GM19023 (cell line): ENCODE data around the gene CENPP.
A peak's percentile ranks its signal among the peaks of the same experiment; 100 is the strongest.

Source experiments
- ATAC-seq: cut with Tn5 transposase; IDR thresholded peaks from one replicate; pipeline ENCODE4 v1.9.1; 2021; ENCODE audit warnings: mild to moderate bottlenecking, moderate library complexity; ENCODE audit not compliant: unreplicated experiment

The CENPP gene

GRCh38 chr9:92312887-92313623, 12.7 kb upstream of the CENPP start:
- ATAC-seq, result no peak

GRCh38 chr9:92313624-92314012, 12.1 kb upstream of the CENPP start:
- ATAC-seq, result no peak

- ATAC-seq, result no peak
Observed at GRCh38 chr9:92315456-92315855, 10.3 kb upstream of the CENPP start.

DNA sequence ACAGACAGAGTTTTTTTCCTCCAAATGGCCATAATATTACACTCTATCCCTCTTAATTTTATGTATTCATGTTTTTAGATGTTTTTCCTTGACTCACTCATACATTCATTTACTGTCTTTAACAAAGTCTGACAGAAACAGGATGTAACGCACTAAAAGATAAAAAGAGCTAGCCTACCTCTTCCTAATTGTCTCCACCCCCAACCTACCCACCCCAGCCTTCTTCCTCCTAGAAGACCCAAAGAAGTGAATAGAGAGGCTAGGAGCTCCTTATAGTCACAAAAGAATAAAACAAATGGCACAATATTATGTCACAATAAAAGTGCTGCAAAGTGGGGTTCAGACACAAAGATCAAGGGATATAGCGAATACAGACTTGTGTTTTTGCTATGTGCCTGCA, 1.3 kb upstream of the CENPP start:
- ATAC-seq, result no peak

GRCh38 chr9:92324889-92325268, 874 bp upstream of the CENPP start:
- ATAC-seq, result peak; percentile 12

DNA sequence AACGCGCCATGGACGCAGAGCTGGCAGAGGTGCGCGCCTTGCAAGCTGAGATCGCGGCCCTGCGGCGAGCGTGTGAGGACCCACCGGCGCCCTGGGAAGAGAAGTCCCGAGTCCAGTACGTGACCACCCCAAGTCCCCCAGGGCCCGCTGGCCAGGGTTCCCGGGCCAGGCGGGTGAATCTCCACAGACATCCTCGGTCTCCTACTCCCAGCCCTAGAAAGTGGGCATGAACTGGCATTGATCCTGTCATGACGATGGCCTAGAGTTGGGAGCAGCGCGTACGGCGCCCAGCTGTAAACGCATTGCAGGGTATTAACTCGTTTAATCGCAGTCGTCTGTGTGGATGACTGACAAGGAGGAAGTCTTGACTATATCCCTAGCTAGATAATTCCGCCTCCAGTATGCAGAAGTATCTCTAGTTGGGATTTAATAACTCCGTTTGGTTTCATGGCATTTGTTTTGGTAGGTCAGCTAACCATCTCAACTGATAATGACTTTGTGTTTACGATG, 293 bp downstream of the CENPP start:
- no peak for ATAC-seq

GRCh38 chr9:92327283-92327850, 1.6 kb downstream of the CENPP start:
- no peak for ATAC-seq

DNA sequence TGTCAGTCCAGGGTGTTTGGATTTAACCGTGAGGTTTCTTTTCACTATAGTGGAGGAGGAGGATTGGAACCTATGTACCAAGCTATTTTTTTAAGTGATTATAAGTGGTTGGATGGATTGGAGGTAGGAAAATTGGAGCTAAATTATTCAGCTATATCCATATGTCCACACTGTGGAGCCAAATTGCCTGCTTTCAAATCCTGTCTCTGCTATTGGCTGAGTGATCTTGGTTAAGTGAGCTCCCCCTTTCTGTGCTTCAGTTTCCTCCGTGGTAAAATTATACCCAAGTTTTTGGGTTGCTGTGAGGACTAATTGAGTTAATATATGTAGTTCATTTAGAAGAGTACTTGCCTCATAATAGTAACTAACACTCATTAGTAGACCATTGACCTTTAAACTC, 2.5 kb downstream of the CENPP start:
- no peak for ATAC-seq

GRCh38 chr9:92332577-92333281, 7.0 kb downstream of the CENPP start:
- ATAC-seq, result no peak

GRCh38 chr9:92333282-92333634, 7.5 kb downstream of the CENPP start:
- ATAC-seq, result no peak

DNA sequence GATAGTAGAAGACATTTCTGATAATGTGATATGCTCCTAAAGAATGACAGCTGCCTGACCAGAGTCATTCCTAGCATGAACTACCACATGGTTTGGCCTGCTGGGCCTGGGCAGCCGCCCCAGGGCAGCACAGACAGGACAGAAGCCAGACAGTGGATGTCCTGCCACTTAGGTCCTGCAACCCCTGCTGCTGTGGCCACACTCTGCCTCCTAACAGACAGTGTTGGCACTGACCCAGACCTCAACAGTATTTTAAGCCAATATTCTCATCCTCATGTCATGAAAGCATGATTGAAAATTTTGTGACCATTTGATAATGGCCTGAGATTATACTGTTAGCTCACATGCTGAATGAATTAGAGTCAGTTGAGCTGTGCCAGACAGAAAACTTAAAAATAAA, 15.8 kb downstream of the CENPP start:
- ATAC-seq, result no peak

GRCh38 chr9:92342825-92343488, 17.2 kb downstream of the CENPP start:
- no peak for ATAC-seq

GRCh38 chr9:92345582-92345981, 19.8 kb downstream of the CENPP start:
- no peak for ATAC-seq

DNA sequence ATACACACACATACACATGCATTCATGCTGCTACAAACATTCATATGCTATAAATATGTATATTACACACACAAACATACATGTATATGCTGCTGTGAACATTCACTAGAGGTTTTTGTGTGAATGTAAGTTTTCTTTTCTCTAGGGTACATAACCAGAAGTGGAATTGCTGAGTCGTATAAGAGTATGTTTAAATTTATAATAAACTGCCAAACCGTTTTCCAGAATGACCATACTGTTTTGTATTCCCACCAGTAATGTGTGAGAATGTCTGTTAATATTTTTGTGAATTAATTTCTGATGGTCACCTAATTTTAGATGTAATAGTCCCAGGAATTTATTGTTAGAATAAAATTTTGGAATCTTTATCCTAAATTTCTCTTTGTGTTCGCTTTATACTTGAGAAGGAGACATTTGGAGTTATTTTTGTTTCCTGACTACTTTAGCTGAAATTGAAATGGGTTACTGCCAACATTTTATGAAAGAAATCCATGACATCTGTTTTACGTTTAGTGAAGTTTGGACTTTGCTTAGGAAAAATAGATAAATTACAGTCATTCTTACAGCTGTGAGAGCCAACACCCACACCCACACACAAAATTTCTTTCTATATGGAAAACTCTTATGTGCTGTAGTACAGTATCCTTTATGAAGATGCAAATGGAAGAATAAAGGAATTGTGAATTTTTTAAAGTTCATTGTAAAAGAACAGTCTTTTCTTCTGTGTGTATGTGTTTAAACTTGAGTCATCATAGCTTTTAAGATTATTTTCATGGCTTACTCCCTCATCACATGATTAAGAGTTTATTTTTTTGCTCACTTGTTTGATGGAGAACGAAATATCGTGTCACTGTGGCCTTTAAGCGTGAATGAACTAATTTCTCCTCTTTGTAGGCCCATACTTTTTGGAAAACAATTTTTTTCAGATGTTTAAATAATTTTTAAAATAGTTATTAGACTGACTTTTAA, 24.3 kb downstream of the CENPP start:
- no peak for ATAC-seq

DNA sequence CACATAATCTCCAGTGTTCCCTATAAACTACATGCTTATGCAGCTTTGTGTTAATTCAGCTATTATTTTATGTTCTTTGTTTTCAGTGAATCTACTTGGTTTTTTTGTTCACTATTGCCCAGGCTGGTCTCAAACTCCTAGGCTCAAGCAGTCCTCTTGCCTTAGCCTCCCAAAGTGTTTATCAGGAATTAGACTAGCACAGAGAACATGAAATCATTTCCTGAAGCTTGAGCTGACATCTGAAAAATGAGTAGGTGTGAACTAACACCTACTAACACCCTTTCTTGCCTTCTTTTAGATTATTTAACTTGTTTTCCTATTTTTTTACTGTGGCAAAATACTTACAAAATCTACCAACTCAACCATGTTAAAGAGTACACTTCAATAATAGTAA, 25.0 kb downstream of the CENPP start:
- no peak for ATAC-seq

DNA sequence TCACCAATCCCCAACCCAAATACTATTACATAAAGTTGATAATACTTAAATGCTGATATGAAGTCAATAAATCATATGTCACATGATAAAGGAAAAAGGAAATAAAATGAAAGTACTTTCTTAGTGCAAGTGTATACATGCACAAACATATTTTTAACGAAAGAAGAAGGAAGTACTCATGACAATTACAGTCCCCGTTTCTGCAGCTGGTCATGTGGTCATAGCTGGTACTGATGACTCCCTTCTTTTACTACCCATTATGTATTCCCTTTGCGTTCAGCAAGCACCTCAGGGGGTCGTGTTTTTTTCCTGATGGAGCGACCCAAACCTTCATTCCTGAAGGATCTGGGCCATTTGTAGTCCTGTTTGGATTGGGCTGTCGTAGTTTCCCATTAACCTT, 27.3 kb downstream of the CENPP start:
- ATAC-seq, result no peak

- ATAC-seq, result no peak
Observed at GRCh38 chr9:92359394-92359995, 33.7 kb downstream of the CENPP start.

DNA sequence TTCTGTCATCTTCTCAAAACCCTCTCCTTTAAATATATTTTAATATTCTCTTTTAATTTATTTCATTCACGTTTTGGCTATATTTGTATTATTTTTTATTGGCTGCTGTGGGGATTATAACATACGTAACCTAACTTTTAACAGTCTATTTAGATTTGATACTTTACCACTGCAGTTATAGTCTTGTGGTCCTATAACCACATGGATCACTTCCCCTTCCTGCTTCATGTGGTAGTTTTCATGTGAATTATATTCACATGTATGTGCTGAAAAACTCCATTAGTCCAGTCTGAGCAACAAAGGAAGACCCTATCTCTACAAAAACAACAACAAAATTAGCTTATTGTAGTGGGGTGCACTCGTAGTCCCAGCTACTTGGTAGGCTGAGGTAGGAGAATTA, 34.3 kb downstream of the CENPP start:
- no peak for ATAC-seq

DNA sequence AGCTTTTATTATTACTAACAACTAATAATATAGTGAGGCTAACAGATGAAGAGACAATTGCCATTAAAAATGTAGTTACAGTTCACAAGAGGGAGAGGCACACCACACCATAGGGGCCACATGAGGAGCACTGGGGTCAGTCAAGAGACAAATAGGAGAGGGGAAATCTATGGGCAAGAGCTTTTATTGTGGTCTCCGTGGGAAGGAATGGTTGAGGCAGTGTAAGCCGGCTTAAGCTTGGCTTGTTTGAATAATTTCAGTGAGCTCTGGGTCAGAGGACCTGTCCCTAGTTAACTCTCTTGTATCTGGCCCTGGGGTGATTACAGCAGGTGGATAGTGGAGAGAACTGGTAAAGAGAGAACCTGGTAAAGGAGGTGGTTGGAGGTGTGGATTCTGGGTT, 43.3 kb downstream of the CENPP start:
- ATAC-seq, result no peak

GRCh38 chr9:92373167-92373566, 47.4 kb downstream of the CENPP start:
- ATAC-seq, result no peak
